ENCODE measurements around the gene FCSK. TPM values are rescaled to one million over a fixed set of nuclear protein-coding genes. Genes with fewer than 3 reads are reported as not detected.

FCSK gene
- total and polyA plus RNA-seq, 2 experiments from 2014 or later, result 15.7 to 25.9 TPM

DNA sequence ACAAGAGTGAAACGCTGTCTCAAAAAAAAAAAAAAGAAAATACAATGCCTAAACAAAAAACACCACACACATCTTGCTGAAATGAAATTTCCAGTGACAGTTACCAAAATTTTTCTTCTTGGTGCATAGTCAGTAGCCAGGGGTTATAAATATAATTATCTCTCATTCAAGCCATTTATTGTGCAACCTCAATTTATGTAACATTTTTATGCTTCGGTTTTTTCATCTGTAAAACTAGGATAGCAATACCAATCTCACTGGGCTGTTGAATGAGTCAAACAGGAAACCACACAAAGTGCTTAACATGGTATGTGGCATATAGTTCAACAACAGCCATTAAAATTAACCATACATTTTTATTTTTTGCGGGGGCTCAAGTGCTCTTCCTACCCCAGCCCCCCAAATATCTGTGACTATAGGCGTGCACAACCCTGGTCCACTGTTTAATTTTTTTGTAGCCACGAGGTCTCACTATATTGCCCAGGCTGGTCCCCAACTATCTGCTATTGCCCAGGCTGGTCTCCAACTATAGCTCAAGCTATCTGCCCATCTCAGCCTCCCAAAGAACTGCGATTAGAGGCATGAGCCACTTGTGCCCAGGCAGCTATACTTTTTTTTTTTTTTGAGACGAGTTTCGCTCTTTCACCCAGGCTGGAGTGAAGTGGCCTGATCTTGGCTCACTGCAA is 66.4 kb downstream of the FCSK start:
- WGBS (ENCODE audit: low lambda C conversion rate, missing lambda C conversion rate), result 97% methylated on average over 8 of the region's 8 CpGs
- Histone ChIP-seq H3K36me3 (replicated peaks; ENCODE audit: insufficient read depth, low read depth) (no peaks in the 10 kb centered on the region), H3K4me3 (no peak overlapping the region), H3K27me3 (no peaks in the 10 kb centered on the region), H3K9me3 (ENCODE audit: low read depth) (no peaks in the 10 kb centered on the region), H3K9me2 (replicated peaks; ENCODE audit: insufficient read depth) (no peaks in the 10 kb centered on the region), H3K4me1 (ENCODE audit: insufficient read depth) (peaks cover 16% of the 10 kb centered on the region), H3K79me2 (peaks cover 52% of the 10 kb centered on the region), H3K4me2 (no peak overlapping the region), H3K27ac (no peak overlapping the region), H2AFZ (no peak overlapping the region), H4K20me1 (ENCODE audit: insufficient read depth, poor library complexity, severe bottlenecking) (peaks cover 7% of the 10 kb centered on the region)
- no peak for DNase-seq (ENCODE audit: low spot score)
- TF ChIP-seq EZH2 (IDR thresholded peaks at IDR 0.05; ENCODE audit: borderline replicate concordance), result no peak
- TF ChIP-seq EZH2phosphoT487 (IDR thresholded peaks at IDR 0.05; ENCODE audit: low read depth, severe bottlenecking, unreplicated experiment), result no peak
- no peak for TF ChIP-seq CTCF (IDR thresholded peaks at IDR 0.05; ENCODE audit: poor library complexity)

DNA sequence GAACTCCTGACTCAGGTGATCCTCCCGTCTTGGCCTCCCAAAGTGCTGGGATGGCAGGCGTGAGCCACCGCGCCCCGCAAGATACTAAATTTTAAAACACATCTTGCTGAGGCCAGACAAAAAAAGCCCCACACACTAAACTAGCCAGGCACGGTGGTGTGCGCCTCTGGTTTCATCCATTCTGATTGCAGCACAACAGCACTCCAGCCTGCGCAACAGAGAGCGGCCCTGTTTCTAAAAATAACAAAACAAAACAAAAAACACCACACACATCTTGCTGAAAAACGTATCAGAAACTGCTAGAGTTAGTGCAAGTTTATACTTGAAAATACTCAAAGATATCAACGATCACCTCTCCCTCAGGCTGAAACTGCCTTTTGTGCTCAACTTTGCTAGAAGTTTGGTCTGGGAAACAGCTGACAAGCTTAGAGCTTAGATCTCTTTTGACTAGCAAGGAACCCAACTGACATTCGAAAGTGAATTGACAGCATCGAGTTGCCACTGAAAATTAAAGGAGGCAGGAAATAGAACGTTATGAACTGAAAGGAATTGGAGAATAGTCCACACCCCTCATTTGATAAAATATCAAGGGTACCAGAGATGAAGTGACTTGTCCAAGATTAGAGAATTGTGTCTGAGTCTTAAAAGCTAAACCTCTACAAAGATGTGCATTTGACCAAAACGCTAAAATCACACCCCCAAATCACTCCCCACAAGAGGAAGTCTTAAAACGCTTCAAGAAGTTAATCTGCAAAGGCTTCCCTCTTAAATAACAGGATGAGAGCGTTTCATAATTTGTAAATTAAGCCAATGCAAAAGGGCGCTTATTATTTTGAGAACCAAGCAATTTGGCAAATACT is 68.1 kb downstream of the FCSK start:
- no peak for TF ChIP-seq EZH2phosphoT487 (IDR thresholded peaks at IDR 0.05; ENCODE audit: low read depth, severe bottlenecking, unreplicated experiment)
- TF ChIP-seq EZH2 (IDR thresholded peaks at IDR 0.05; ENCODE audit: borderline replicate concordance), result no peak
- no peak for TF ChIP-seq CTCF (IDR thresholded peaks at IDR 0.05; ENCODE audit: poor library complexity)
- no peaks in the 10 kb centered on the region for H3K9me2 ChIP-seq (replicated peaks; ENCODE audit: insufficient read depth)
- no peaks in the 10 kb centered on the region for H3K27me3 ChIP-seq
- peak overlapping the region; percentile 90 for H3K27ac ChIP-seq
- H3K4me3 ChIP-seq, result peak overlapping the region; percentile 84
- H4K20me1 ChIP-seq (ENCODE audit: insufficient read depth, poor library complexity, severe bottlenecking), result peaks cover 22% of the 10 kb centered on the region
- H2AFZ ChIP-seq, result peak overlapping the region; percentile 89
- H3K9me3 ChIP-seq (ENCODE audit: low read depth), result no peaks in the 10 kb centered on the region
- DNase-seq (ENCODE audit: low spot score), result no peak
- WGBS (ENCODE audit: low lambda C conversion rate, missing lambda C conversion rate), result 63% methylated on average over 18 of the region's 18 CpGs
- H3K4me1 ChIP-seq (ENCODE audit: insufficient read depth), result peaks cover 31% of the 10 kb centered on the region
- H3K79me2 ChIP-seq, result peaks cover 69% of the 10 kb centered on the region
- no peaks in the 10 kb centered on the region for H3K36me3 ChIP-seq (replicated peaks; ENCODE audit: insufficient read depth, low read depth)
- H3K4me2 ChIP-seq, result peak overlapping the region; percentile 87

DNA sequence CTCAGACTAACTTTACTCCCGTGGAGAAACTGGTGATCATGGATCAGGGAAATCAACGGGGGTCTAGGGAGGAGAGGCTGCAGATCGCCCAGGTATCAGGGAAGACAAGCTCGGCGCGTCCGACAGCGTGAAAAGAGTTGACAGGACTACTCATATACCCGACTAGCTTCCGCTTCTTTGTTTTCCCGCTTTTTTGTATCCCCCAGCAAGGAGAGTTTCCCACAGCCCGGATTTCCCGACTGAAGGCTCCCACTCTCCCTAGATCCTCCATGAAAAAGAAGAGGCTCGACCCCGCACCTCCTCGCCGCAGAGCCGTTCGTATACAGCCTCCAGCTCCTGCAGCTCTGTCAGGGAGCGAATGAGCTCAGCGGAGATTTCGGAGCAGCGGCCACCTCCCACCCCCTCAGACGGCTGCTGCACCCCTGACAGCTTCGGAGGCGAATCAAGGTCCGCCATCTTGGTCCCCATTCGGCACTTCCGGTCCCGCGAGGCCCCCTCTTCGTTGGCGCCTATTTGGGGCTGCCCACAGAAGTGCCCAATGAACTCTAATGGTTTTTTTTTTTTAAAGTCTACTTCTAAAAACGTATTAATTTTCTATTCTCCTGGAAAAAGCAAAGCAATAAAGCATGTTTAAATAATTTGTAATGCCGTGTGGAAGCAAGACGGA is 68.8 kb downstream of the FCSK start, which contains the start of gene COG4:
Gene COG4, minus strand, starts transcription at position 479 of the 667 bp plus-strand sequence. Its CDS starts 11 bp downstream, at position 468.
- H3K27me3 ChIP-seq, result no peaks in the 10 kb centered on the region
- TF ChIP-seq CTCF (IDR thresholded peaks at IDR 0.05; ENCODE audit: poor library complexity), result no peak
- TF ChIP-seq EZH2phosphoT487 (IDR thresholded peaks at IDR 0.05; ENCODE audit: low read depth, severe bottlenecking, unreplicated experiment), result no peak
- TF ChIP-seq EZH2 (IDR thresholded peaks at IDR 0.05; ENCODE audit: borderline replicate concordance), result no peak
- H4K20me1 ChIP-seq (ENCODE audit: insufficient read depth, poor library complexity, severe bottlenecking), result peaks cover 28% of the 10 kb centered on the region
- WGBS (ENCODE audit: low lambda C conversion rate, missing lambda C conversion rate), result 3% methylated on average over 36 of the region's 36 CpGs
- peak within 1 kb of the TSS; percentile 90 for H3K27ac ChIP-seq
- H3K4me2 ChIP-seq, result peak within 1 kb of the TSS; percentile 87
- no peaks in the 10 kb centered on the region for H3K36me3 ChIP-seq (replicated peaks; ENCODE audit: insufficient read depth, low read depth)
- H3K4me3 ChIP-seq, result peak within 1 kb of the TSS; percentile 84
- H3K9me2 ChIP-seq (replicated peaks; ENCODE audit: insufficient read depth), result no peaks in the 10 kb centered on the region
- peak within 1 kb of the TSS; percentile 89 for H2AFZ ChIP-seq
- peaks cover 31% of the 10 kb centered on the region for H3K4me1 ChIP-seq (ENCODE audit: insufficient read depth)
- H3K9me3 ChIP-seq (ENCODE audit: low read depth), result no peaks in the 10 kb centered on the region
- DNase-seq (ENCODE audit: low spot score), result peak; percentile 93
- H3K79me2 ChIP-seq, result peaks cover 76% of the 10 kb centered on the region

All from hepatocyte (in vitro differentiated cells).